GM12801 (cell line): Measurements from ENCODE around the gene LHPP.

Source experiments
- TF ChIP-seq, protein P1 (sequence below): IDR thresholded peaks from one replicate; pipeline ENCODE4 v1.5.1; 2011; ENCODE audit warnings: control low read depth; ENCODE audit not compliant: insufficient read length; ENCODE audit errors: extremely low read depth

The LHPP gene

DNA sequence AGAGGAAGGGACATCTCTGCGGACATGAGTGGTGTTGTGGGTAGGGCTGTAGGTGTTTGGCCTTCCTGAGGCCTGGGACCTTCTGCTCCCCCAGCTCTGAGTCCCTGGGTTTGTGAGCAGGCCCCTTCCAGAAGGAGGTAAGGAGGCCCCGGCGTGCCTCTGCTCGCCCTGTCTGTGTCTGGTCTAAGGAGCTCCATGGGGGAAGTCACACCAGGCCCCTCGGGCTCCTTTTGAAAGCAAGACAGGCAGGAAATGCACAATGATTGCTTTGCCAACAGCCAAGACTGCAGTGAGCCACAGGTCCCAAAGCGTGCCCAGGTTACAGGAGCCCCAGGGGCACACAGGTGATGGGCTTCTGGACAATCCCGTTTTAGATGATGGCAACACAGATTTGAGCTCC lies 193.1 kb downstream of the LHPP start:
- TF ChIP-seq, protein P1, sequence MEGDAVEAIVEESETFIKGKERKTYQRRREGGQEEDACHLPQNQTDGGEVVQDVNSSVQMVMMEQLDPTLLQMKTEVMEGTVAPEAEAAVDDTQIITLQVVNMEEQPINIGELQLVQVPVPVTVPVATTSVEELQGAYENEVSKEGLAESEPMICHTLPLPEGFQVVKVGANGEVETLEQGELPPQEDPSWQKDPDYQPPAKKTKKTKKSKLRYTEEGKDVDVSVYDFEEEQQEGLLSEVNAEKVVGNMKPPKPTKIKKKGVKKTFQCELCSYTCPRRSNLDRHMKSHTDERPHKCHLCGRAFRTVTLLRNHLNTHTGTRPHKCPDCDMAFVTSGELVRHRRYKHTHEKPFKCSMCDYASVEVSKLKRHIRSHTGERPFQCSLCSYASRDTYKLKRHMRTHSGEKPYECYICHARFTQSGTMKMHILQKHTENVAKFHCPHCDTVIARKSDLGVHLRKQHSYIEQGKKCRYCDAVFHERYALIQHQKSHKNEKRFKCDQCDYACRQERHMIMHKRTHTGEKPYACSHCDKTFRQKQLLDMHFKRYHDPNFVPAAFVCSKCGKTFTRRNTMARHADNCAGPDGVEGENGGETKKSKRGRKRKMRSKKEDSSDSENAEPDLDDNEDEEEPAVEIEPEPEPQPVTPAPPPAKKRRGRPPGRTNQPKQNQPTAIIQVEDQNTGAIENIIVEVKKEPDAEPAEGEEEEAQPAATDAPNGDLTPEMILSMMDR, result no peak

DNA sequence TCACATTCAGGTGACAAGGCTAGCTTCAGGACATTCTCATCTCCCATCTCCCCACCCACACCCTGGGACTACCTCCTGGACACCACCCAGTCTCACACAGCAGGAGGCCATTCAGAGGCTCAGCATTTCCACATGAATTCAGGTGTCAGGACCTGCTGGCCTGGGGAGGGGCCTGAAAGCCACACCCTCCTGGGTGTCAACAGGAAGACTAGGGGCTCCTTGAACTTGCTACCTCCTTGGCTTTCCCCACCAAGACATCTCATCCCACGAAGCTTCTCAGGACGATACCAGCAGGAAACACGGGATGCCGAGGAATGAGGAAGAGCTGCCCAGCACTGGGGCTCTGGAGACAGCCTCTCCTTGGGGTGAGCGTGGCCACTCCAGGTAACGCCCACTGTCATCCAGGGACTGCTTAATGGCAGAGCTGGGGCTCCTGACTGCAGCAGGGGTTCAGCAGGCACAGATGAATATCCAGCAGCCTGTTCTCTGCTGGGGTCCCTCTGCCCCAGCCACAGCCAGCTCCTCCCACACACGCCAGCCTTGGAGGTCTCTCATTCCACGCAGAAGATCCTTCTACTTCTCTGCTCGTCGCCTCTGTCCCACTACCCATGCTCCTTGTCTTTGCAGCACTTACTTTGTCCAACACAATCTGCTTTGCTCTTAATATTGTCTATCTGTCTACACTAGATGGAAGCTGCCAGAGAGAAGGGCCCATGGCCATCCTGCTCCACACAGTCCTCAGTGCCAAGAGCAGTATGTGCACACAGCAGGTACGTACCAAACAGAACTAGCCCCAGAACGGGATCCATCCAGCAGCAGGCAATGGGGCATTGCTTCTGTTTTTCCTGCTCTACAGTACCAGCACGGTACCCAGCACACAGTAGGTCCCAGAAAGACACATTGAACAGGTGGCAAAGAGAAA lies 193.8 kb downstream of the LHPP start:
- TF ChIP-seq, protein P1, result no peak

DNA sequence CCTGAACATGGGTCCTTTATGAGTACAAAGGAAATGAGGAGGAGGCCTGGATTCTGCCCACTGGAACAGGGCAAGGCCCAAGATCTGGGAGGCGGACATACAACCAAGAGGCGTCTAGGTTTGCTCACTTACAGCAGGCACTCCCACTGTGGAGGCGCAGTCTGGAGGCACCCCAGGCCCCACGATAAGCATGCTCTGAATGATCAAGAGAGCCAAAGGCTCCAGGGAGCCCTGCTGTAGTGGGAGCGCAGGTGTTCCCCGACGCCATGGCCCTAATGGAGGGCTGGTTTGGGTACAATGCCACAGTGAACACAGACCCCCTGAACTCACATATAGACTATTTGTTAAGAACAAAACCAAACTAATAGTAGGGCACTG lies 194.5 kb downstream of the LHPP start:
- TF ChIP-seq, protein P1, result no peak

DNA sequence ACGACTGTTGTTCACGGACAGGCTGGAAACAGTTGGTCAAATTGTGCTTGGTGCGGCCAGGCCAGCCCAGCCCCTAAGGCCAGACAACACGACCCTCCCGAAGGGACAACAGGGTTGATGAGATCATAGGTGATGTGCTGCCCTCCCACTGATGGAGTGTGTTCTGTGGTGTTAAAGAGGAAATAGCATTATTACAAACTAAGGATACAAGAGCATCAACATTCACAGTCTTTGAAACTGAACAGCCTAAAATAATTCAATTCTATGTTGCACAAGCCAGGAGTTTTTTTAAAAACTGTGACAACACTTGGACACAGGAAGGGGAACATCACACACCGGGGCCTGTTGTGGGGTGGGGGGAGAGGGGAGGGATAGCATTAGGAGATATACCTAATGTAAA lies 194.9 kb downstream of the LHPP start:
- TF ChIP-seq, protein P1, result no peak

DNA sequence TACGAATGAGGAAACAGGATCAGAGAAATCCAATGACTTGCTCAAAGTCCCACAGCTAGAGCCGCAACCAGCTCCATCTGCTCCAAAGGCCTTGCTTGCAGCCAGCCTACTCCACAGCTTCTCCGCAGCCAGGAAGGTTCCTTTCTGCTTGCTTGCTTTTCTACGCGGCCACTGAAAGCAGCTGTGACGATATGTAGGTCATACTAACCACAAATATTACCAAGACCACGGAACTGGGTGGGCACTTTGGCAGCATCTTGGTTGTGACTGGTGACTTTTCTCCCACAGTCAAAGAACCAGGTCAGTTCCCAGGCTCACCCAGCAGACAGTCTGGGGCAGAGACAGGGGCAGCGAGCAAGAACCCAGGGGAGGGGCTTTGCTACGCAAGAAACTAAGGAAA lies 196.2 kb downstream of the LHPP start:
- TF ChIP-seq, protein P1, result no peak

DNA sequence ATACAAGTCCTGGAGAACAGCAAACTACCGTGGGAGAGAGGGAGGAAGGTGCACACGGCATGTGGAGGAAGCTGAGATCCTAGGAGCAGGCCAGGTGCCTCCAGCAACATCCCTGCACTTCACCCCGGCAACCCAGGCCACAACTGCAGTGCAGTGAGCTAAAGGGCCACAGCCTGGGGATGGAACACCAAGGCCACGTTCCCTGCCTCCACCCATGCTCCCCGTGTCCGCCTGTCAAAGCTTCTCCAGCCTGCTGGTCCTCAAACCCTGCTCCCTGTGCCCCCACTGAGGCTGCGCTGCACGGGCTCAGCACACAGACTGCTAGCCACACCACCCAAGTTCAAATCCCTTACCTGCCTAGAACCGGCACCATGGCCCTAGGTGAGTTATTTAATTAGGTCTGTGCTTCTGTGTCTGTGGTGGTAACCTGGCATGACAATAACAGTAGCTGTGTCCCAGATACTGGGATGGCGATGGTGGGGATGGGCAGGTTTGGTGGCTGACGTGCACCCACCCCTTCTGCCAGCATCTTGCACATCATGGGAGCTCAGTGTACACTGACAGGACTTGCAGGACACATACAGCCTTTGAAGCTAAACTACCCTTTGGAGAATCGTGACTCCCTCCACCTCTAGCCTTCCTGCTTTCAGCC lies 197.1 kb downstream of the LHPP start:
- TF ChIP-seq, protein P1, result no peak

DNA sequence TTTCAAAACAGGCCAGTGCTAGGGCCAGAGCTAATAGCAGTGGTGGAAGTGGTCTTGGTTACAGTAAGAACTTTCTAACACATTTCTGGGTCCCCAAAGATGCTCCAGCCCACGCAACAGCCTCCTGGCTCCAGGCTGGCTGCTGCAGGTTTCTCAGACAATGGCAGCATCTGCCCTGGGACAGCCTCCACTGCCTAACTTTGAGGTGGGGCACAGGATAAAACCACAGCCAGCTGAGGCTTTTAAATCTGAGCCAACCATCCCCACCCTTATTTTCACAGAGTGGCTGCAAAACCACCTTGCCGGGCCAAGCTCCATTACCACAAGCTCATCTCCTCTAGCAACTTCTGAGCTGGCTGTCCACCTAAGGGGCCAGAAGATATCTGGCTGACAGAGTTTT lies 197.8 kb downstream of the LHPP start:
- TF ChIP-seq, protein P1, result no peak
